A549 (cell line): ENCODE results near the gene CYSRT1. TPM values are rescaled to one million over a fixed set of nuclear protein-coding genes. Genes with fewer than 3 reads are reported as not detected.
A peak's percentile ranks its signal among the peaks of the same experiment; 100 is the strongest.

ENCODE experiments used
- CBX2 ChIP-seq: fragments of 200-600 bp; sonication (generic); IDR thresholded peaks from 2 replicates; pipeline ENCODE4 v1.6.1; 2016; ENCODE audit warnings: low read depth, mild to moderate bottlenecking, borderline replicate concordance
- CTCF ChIP-seq: fragments of >200 bp; sonication (Bioruptor Twin); formaldehyde crosslinking; IDR thresholded peaks from 3 replicates; pipeline ENCODE4 v1.5.1; 2016
- EP300 ChIP-seq, 2 experiments: fragments of >200 bp; sonication (Bioruptor Twin); formaldehyde crosslinking; IDR thresholded peaks; 2 replicates in 1 of 2; 3 replicates in 1 of 2; pipeline ENCODE4 v1.6.1; 2016 to 2017
- ESRRA ChIP-seq: fragments of 150-350 bp; IDR thresholded peaks from 2 replicates; pipeline ENCODE4 v1.6.1; 2014; ENCODE audit warnings: mild to moderate bottlenecking, low read length, borderline replicate concordance
- FOSB ChIP-seq: fragments of 250-450 bp; sonication (Bioruptor Pico); IDR thresholded peaks from 2 replicates; pipeline ENCODE4 v1.5.0; 2020; ENCODE audit warnings: mild to moderate bottlenecking, moderate library complexity
- FOXS1 ChIP-seq: fragments of 250-450 bp; sonication (Bioruptor Pico); IDR thresholded peaks from 2 replicates; pipeline ENCODE4 v1.5.0; 2020; ENCODE audit warnings: mild to moderate bottlenecking, moderate library complexity
- HES2 ChIP-seq: fragments of >200 bp; sonication (Bioruptor Twin); formaldehyde crosslinking; IDR thresholded peaks from 2 replicates; pipeline ENCODE4 v1.6.1; 2016
- HEYL ChIP-seq: fragments of 250-450 bp; sonication (Bioruptor Pico); IDR thresholded peaks from 2 replicates; pipeline ENCODE4 v1.8.0; 2021; ENCODE audit warnings: mild to moderate bottlenecking, moderate library complexity
- HMGXB4 ChIP-seq: fragments of 250-450 bp; sonication (Bioruptor Pico); IDR thresholded peaks from 2 replicates; pipeline ENCODE4 v1.5.0; 2021; ENCODE audit warnings: mild to moderate bottlenecking, moderate library complexity, borderline replicate concordance
- HOXA7 ChIP-seq: fragments of 250-450 bp; sonication (Bioruptor Pico); IDR thresholded peaks from 2 replicates; pipeline ENCODE4 v1.5.0; 2020; ENCODE audit warnings: mild to moderate bottlenecking, moderate library complexity
- HOXB13 ChIP-seq: fragments of 250-450 bp; sonication (Bioruptor Pico); IDR thresholded peaks from 2 replicates; pipeline ENCODE4 v1.5.0; 2020; ENCODE audit warnings: low read depth, mild to moderate bottlenecking, moderate library complexity
- JUN ChIP-seq, 2 experiments: fragments of >200 bp; sonication (Bioruptor Twin); formaldehyde crosslinking; IDR thresholded peaks; 2 replicates in 1 of 2; 3 replicates in 1 of 2; pipeline ENCODE4 v1.6.1; 2016 to 2017
- KDM5A ChIP-seq: fragments of 200-600 bp; sonication (generic); IDR thresholded peaks from 2 replicates; pipeline ENCODE4 v1.6.1; 2016; ENCODE audit warnings: antibody characterized with exemption, mild to moderate bottlenecking
- MAZ ChIP-seq: fragments of 150-350 bp; IDR thresholded peaks from 2 replicates; pipeline ENCODE4 v1.6.1; 2014; ENCODE audit warnings: antibody characterized with exemption, low read depth, low read length, borderline replicate concordance
- POLR2AphosphoS2 ChIP-seq: conservative IDR thresholded peaks from 2 replicates; pipeline ENCODE4 v1.6.1; 2012; ENCODE audit warnings: low read length, improper control_type of control experiment, inconsistent platforms
- RCOR1 ChIP-seq: fragments of 150-350 bp; IDR thresholded peaks from 2 replicates; pipeline ENCODE4 v1.6.1; 2014; ENCODE audit warnings: antibody characterized with exemption, low read length, low read depth
- RFX5 ChIP-seq: fragments of 450-650 bp; IDR thresholded peaks from 2 replicates; pipeline ENCODE4 v1.7.1; 2014; ENCODE audit warnings: antibody characterized with exemption, mild to moderate bottlenecking, moderate library complexity
- RNF2 ChIP-seq: fragments of 200-600 bp; sonication (generic); IDR thresholded peaks from 2 replicates; pipeline ENCODE4 v1.6.1; 2016; ENCODE audit warnings: low read depth, mild to moderate bottlenecking, antibody characterized with exemption, moderate library complexity, borderline replicate concordance
- TFCP2L1 ChIP-seq: fragments of 250-450 bp; sonication (Bioruptor Pico); IDR thresholded peaks from 2 replicates; pipeline ENCODE4 v1.5.0; 2021; ENCODE audit warnings: mild to moderate bottlenecking
- TP53 ChIP-seq: fragments of 250-450 bp; sonication (Bioruptor Pico); IDR thresholded peaks from 2 replicates; pipeline ENCODE4 v1.5.0; 2021; ENCODE audit warnings: mild to moderate bottlenecking, moderate library complexity
- ZNF302 ChIP-seq: fragments of 250-450 bp; sonication (Bioruptor Pico); IDR thresholded peaks from 2 replicates; pipeline ENCODE4 v1.9.0; 2021; ENCODE audit warnings: inconsistent platforms, mild to moderate bottlenecking, moderate library complexity
- ZSCAN20 ChIP-seq: fragments of 250-450 bp; sonication (Bioruptor Pico); IDR thresholded peaks from 2 replicates; pipeline ENCODE4 v1.8.0; 2022; ENCODE audit warnings: mild to moderate bottlenecking, moderate library complexity
- polyA plus RNA-seq, 4 experiments: library from polyadenylated mRNA; depleted of rRNA in 3 of 4; stranded (reverse); fragments of >200 nt; fragmentation: RNase III in 1 of 4; extraction: RNeasy Plus Mini Kit Qiagen cat#74134 plus additional on column Dnase treatment in 1 of 4; gene quantifications; 2 replicates in 3 of 4; 3 replicates in 1 of 4; pipeline ENCODE4 v1.2.3, GENCODE V29; 2011 to 2017
- TF ChIP-seq, protein P1 (sequence below): IDR thresholded peaks from 2 replicates; pipeline ENCODE4 v1.6.1; 2012
- TF ChIP-seq, protein P2 (sequence below): IDR thresholded peaks from 2 replicates; pipeline ENCODE4 v1.6.1; 2012; ENCODE audit warnings: low read depth, borderline replicate concordance

The CYSRT1 gene
- polyA plus RNA-seq, 2 of the 4 experiments (the other 2 are of a cell fraction): 0.30 to 0.81 TPM

GRCh38 chr9:137205126-137206069 is 19.6 kb upstream of the CYSRT1 start, which contains the start of the genes NDOR1 and TMEM203 (continued):
- TF ChIP-seq HMGXB4 (CRISPR knock-in tag) (no peak), RFX5 (no peak; the same call in 1 of the 2 replicates), HES2 (no peak), JUN (IDR thresholded peaks at IDR 0.05) (peak; percentile 77 to 93), CTCF (no peak), ESRRA (0 out of 2 replicates have a peak, but pooled peaks have one; percentile 9), RNF2 (no peak), TP53 (CRISPR knock-in tag) (no peak), POLR2AphosphoS2 (no peak), HEYL (CRISPR knock-in tag) (no peak), TFCP2L1 (CRISPR knock-in tag) (no peak), CBX2 (no peak), FOSB (CRISPR knock-in tag) (no peak), ZSCAN20 (no peak), HOXB13 (CRISPR knock-in tag) (no peak), MAZ (no peak), FOXS1 (CRISPR knock-in tag) (no peak), HOXA7 (CRISPR knock-in tag) (no peak), RCOR1 (no peak), EP300 (IDR thresholded peaks at IDR 0.05) (no peak), ZNF302 (CRISPR knock-in tag) (no peak), KDM5A (peak; percentile 95)
- TF ChIP-seq, protein P1, sequence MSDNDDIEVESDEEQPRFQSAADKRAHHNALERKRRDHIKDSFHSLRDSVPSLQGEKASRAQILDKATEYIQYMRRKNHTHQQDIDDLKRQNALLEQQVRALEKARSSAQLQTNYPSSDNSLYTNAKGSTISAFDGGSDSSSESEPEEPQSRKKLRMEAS: peak; percentile 86
- TF ChIP-seq, protein P2, sequence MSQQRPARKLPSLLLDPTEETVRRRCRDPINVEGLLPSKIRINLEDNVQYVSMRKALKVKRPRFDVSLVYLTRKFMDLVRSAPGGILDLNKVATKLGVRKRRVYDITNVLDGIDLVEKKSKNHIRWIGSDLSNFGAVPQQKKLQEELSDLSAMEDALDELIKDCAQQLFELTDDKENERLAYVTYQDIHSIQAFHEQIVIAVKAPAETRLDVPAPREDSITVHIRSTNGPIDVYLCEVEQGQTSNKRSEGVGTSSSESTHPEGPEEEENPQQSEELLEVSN: peak; percentile 71
